PFSK-1 (cell line): ENCODE results near the gene NFIA.

Experiments used
- FOXP2 ChIP-seq: optimal IDR thresholded peaks from 2 replicates; pipeline ENCODE3; 2011; ENCODE audit warnings: borderline replicate concordance, control low read depth, inconsistent platforms; ENCODE audit not compliant: insufficient read depth; ENCODE audit errors: extremely low read length, extremely low read depth
- POLR2AphosphoS5 ChIP-seq: IDR thresholded peaks from 2 replicates; pipeline ENCODE4 v1.6.1; 2012; ENCODE audit warnings: low read depth, mild to moderate bottlenecking, control low read depth, low read length, moderate library complexity
- REST ChIP-seq, 2 experiments: IDR thresholded peaks; 2 replicates each; pipeline versions ENCODE4 v1.6.1 to v1.8.0; 2011 to 2012; ENCODE audit warnings: low read depth in 2 of 2, low read length in 2 of 2, control low read depth in 1 of 2, inconsistent platforms in 1 of 2, mild to moderate bottlenecking in 1 of 2, moderate library complexity in 1 of 2; ENCODE audit not compliant: insufficient read depth in 1 of 2
- SIN3A ChIP-seq: IDR thresholded peaks from 2 replicates; pipeline ENCODE4 v1.6.1; 2012; ENCODE audit warnings: mild to moderate bottlenecking, low read length, moderate library complexity, borderline replicate concordance; ENCODE audit not compliant: insufficient read depth
- TAF1 ChIP-seq: IDR thresholded peaks from 2 replicates; pipeline ENCODE4 v1.6.1; 2012; ENCODE audit warnings: low read length, control low read depth, borderline replicate concordance; ENCODE audit not compliant: insufficient read depth

The NFIA gene

GRCh38 chr1:61374156-61374555 is 291.8 kb downstream of the NFIA start:
- TF ChIP-seq SIN3A (no peak), TAF1 (no peak), POLR2AphosphoS5 (no peak), FOXP2 (no peak), REST (IDR thresholded peaks at IDR 0.05; ENCODE audit: insufficient read depth in 1 of 2, low read depth in 2 of 2, low read length in 2 of 2) (no peak)

- no peak for TF ChIP-seq FOXP2
- no peak for TF ChIP-seq REST (IDR thresholded peaks at IDR 0.05; ENCODE audit: insufficient read depth in 1 of 2, low read depth in 2 of 2, low read length in 2 of 2)
- no peak for TF ChIP-seq TAF1
- TF ChIP-seq POLR2AphosphoS5 = no peak
- no peak for TF ChIP-seq SIN3A
Measured at GRCh38 chr1:61375082-61375880, 292.9 kb downstream of the NFIA start.

- TF ChIP-seq SIN3A (no peak), TAF1 (no peak), FOXP2 (no peak), REST (IDR thresholded peaks at IDR 0.05; ENCODE audit: insufficient read depth in 1 of 2, low read depth in 2 of 2, low read length in 2 of 2) (no peak), POLR2AphosphoS5 (no peak)
Measured at GRCh38 chr1:61376151-61376550, 293.8 kb downstream of the NFIA start.

GRCh38 chr1:61377242-61377958 is 295.0 kb downstream of the NFIA start:
- TF ChIP-seq SIN3A (no peak), FOXP2 (no peak), TAF1 (no peak), REST (IDR thresholded peaks at IDR 0.05; ENCODE audit: insufficient read depth in 1 of 2, low read depth in 2 of 2, low read length in 2 of 2) (no peak), POLR2AphosphoS5 (no peak)
